HEK293 (cell line): Measurements from ENCODE around the gene ADCK2.

Source experiments
- CTCF ChIA-PET: fragments of 350-600 bp; formaldehyde crosslinking; extraction: SDS; loops from one replicate; lab custom pipeline; 2021; ENCODE audit warnings: antibody characterized with exemption; lab: Yijun Ruan, JAX
- POLR2A ChIA-PET: fragments of 300-600 bp; formaldehyde crosslinking; extraction: SDS; loops from one replicate; lab custom pipeline; 2020; ENCODE audit warnings: antibody characterized with exemption, inconsistent platforms; lab: Yijun Ruan, JAX
- H3K27ac ChIP-seq: fragments of 200-500 bp; sonication (Bioruptor generic); 2 replicates; pipeline ENCODE4 v1.5.1; 2014; ENCODE audit warnings: low read depth, low read length, control low read depth, inconsistent platforms; ENCODE audit errors: extremely low read depth
- H3K36me3 ChIP-seq, 2 experiments: fragments of 200-500 bp in 1 of 2; sonication (Bioruptor generic) in 1 of 2; 1 replicate in 1 of 2; 2 replicates in 1 of 2; pipeline ENCODE4 v1.5.1; 2014 to 2017; ENCODE audit warnings: inconsistent platforms in 2 of 2, low read length in 2 of 2; ENCODE audit not compliant: control insufficient read depth in 2 of 2, insufficient read depth in 1 of 2
- H3K4me1 ChIP-seq: fragments of 200-500 bp; sonication (Bioruptor generic); 2 replicates; pipeline ENCODE4 v1.5.1; 2014; ENCODE audit warnings: mild to moderate bottlenecking, low read length, inconsistent platforms; ENCODE audit not compliant: control insufficient read depth, insufficient read depth
- H3K4me3 ChIP-seq: 2 replicates; pipeline ENCODE4 v1.5.1; 2011; ENCODE audit warnings: low read depth, mild to moderate bottlenecking, control low read depth, low read length, moderate library complexity
- H3K9me3 ChIP-seq: fragments of 200-500 bp; sonication (Bioruptor generic); 2 replicates; pipeline ENCODE4 v1.5.1; 2014; ENCODE audit warnings: low read depth, low read length, inconsistent platforms; ENCODE audit not compliant: control insufficient read depth, insufficient read depth
- EGR2 ChIP-seq: fragments of 450-650 bp; formaldehyde crosslinking; IDR thresholded peaks from 2 replicates; pipeline ENCODE4 v1.5.1; 2016; ENCODE audit warnings: low read depth, missing biosample characterization, missing genetic modification characterization
- GLIS1 ChIP-seq: fragments of 450-650 bp; formaldehyde crosslinking; IDR thresholded peaks from 2 replicates; pipeline ENCODE4 v1.5.1; 2016; ENCODE audit warnings: missing biosample characterization, missing genetic modification characterization
- HOXD13 ChIP-seq: sonication (generic); formaldehyde crosslinking; IDR thresholded peaks from 2 replicates; pipeline ENCODE4 v1.8.0; 2022; ENCODE audit warnings: missing genetic modification reagents, borderline replicate concordance
- IKZF3 ChIP-seq: fragments of 450-650 bp; IDR thresholded peaks from 2 replicates; pipeline ENCODE4 v1.5.0; 2018; ENCODE audit warnings: missing biosample characterization, mild to moderate bottlenecking, missing genetic modification characterization, moderate library complexity
- KLF1 ChIP-seq: fragments of 450-650 bp; formaldehyde crosslinking; IDR thresholded peaks from 2 replicates; pipeline ENCODE4 v1.5.1; 2016; ENCODE audit warnings: missing biosample characterization, missing genetic modification characterization
- PBX3 ChIP-seq: sonication (generic); formaldehyde crosslinking; IDR thresholded peaks from 2 replicates; pipeline ENCODE4 v1.8.1; 2022; ENCODE audit warnings: mild to moderate bottlenecking, moderate library complexity, missing genetic modification reagents
- ZEB2 ChIP-seq: fragments of 450-650 bp; formaldehyde crosslinking; IDR thresholded peaks from 2 replicates; pipeline ENCODE4 v1.5.1; 2016; ENCODE audit warnings: missing biosample characterization, missing genetic modification characterization
- ZFHX2 ChIP-seq: fragments of 450-650 bp; formaldehyde crosslinking; conservative IDR thresholded peaks from 2 replicates; pipeline ENCODE4 v1.5.1; 2016; ENCODE audit warnings: missing biosample characterization, missing genetic modification characterization
- ZNF121 ChIP-seq: fragments of 450-650 bp; formaldehyde crosslinking; IDR thresholded peaks from 2 replicates; pipeline ENCODE4 v1.5.1; 2016; ENCODE audit warnings: missing biosample characterization, missing genetic modification characterization
- ZNF221 ChIP-seq: fragments of 450-650 bp; formaldehyde crosslinking; IDR thresholded peaks from 2 replicates; pipeline ENCODE4 v1.5.1; 2017; ENCODE audit warnings: missing biosample characterization, missing genetic modification characterization, borderline replicate concordance
- ZNF24 ChIP-seq: fragments of 450-650 bp; formaldehyde crosslinking; IDR thresholded peaks from 2 replicates; pipeline ENCODE4 v1.5.1; 2016; ENCODE audit warnings: missing biosample characterization, missing genetic modification characterization
- ZNF248 ChIP-seq: fragments of 450-650 bp; formaldehyde crosslinking; IDR thresholded peaks from 2 replicates; pipeline ENCODE4 v1.5.1; 2017; ENCODE audit warnings: missing biosample characterization, missing genetic modification characterization
- ZNF292 ChIP-seq: fragments of 450-650 bp; formaldehyde crosslinking; IDR thresholded peaks from 2 replicates; pipeline ENCODE4 v1.5.1; 2016; ENCODE audit warnings: low read depth, missing biosample characterization, missing genetic modification characterization, borderline replicate concordance
- ZNF302 ChIP-seq: fragments of 450-650 bp; formaldehyde crosslinking; IDR thresholded peaks from 2 replicates; pipeline ENCODE4 v1.5.1; 2016; ENCODE audit warnings: missing biosample characterization, missing genetic modification characterization, low read depth
- ZNF48 ChIP-seq: fragments of 450-650 bp; formaldehyde crosslinking; IDR thresholded peaks from 2 replicates; pipeline ENCODE4 v1.5.1; 2016; ENCODE audit warnings: missing biosample characterization, missing genetic modification characterization
- ZNF621 ChIP-seq: fragments of 450-650 bp; formaldehyde crosslinking; IDR thresholded peaks from 2 replicates; pipeline ENCODE4 v1.5.1; 2017; ENCODE audit warnings: missing biosample characterization, missing genetic modification characterization
- TF ChIP-seq, protein P1 (sequence below): fragments of 450-650 bp; formaldehyde crosslinking; conservative IDR thresholded peaks from 2 replicates; pipeline ENCODE4 v1.5.1; 2016; ENCODE audit warnings: low read depth, missing biosample characterization, missing genetic modification characterization
- TF ChIP-seq, protein P2 (sequence below): fragments of 450-650 bp; formaldehyde crosslinking; IDR thresholded peaks from 2 replicates; pipeline ENCODE4 v1.5.1; 2016; ENCODE audit warnings: missing biosample characterization, missing genetic modification characterization
- TF ChIP-seq, protein P3 (sequence below): fragments of 450-650 bp; formaldehyde crosslinking; IDR thresholded peaks from 2 replicates; pipeline ENCODE4 v1.5.1; 2016; ENCODE audit warnings: missing biosample characterization, missing genetic modification characterization
- TF ChIP-seq, protein P4 (sequence below): fragments of 450-650 bp; formaldehyde crosslinking; IDR thresholded peaks from 2 replicates; pipeline ENCODE4 v1.5.1; 2016; ENCODE audit warnings: missing biosample characterization, missing genetic modification characterization

ADCK2 gene

DNA sequence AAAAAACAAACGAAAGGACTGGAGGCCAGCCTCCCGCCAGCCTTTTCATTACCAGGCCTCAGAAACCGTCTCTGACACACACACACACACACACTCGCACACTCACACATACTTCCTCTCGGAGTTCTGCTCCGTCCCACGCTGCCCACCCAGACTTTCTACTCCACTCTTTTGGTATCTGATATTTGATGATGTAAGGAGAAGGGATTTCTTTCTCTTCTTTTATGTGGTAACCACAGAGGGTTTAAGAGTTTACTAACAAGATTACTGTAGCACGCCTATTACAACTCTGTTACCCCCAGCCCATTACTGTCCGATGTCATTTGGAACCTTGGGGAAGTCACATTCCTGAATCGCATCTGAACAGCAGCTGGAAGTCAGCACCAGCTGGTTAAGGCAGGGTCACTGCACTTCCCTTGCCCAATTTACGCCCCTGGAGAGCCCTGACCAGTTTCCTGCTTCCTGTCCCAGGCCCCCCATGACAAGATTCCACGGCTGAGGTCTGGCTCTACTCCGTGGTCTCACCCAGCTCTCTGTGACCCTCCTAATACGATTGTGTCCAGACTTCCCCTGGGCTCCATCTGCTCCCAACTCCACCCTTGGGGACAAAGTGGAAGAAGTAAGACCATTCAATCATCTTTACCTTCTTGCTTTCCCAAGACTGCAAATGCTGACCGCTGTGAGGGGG lies 33.2 kb upstream of the ADCK2 start:
- no peak overlapping the region; the same call in 1 of the 2 replicates for H3K27ac ChIP-seq
- no peaks in the 10 kb centered on the region for H3K9me3 ChIP-seq
- H3K4me3 ChIP-seq, result peak overlapping the region; percentile 68
- 0 out of 2 replicates have a peak, but pooled peaks have one; percentile 27 for TF ChIP-seq IKZF3
- no peak for TF ChIP-seq ZNF302
- TF ChIP-seq EGR2, result peak; percentile 49; the same call in 1 of the 2 replicates
- peak; percentile 65 for TF ChIP-seq ZFHX2 (tag by site-specific recombination)
- peak; percentile 11; the same call in 1 of the 2 replicates for TF ChIP-seq HOXD13 (CRISPR knock-in tag)
- peak; percentile 55; the same call in 1 of the 2 replicates for TF ChIP-seq GLIS1 (tag by site-specific recombination)
- no peak for TF ChIP-seq ZNF48 (tag by site-specific recombination)
- no peaks in the 10 kb centered on the region for H3K36me3 ChIP-seq
- ChIA-PET CTCF (interaction anchor here (0.5 to 1.6 kb wide), 6 partner anchors 8 to 468 kb away, joined by 3 to 7 read pairs (median 4); no protein-coding TSS in a partner anchor), POLR2A (interaction anchor here (1.5 kb wide), 1 partner anchor 13 kb away, joined by 8 read pairs; no protein-coding TSS in a partner anchor)
- H3K4me1 ChIP-seq, result no peaks in the 10 kb centered on the region

- Histone ChIP-seq H3K9me3 (no peaks in the 10 kb centered on the region), H3K4me1 (no peaks in the 10 kb centered on the region), H3K27ac (peak overlapping the region; percentile 29; the same call in 1 of the 2 replicates), H3K4me3 (peak overlapping the region; percentile 68), H3K36me3 (no peaks in the 10 kb centered on the region)
- ChIA-PET POLR2A (interaction anchor here (0.7 to 1.5 kb wide), 5 partner anchors 8 to 163 kb away, joined by 4 to 10 read pairs (median 4); no protein-coding TSS in a partner anchor), CTCF (interaction anchor here (0.5 to 1.6 kb wide), 4 partner anchors 13 to 469 kb away, joined by 3 to 7 read pairs (median 4); no protein-coding TSS in a partner anchor)
- TF ChIP-seq ZNF621 (tag by site-specific recombination) (no peak), ZNF248 (tag by site-specific recombination) (no peak), KLF1 (tag by site-specific recombination) (no peak; the same call in 1 of the 2 replicates), GLIS1 (tag by site-specific recombination) (peak; percentile 8), ZNF292 (tag by site-specific recombination) (no peak), PBX3 (CRISPR knock-in tag) (no peak), ZNF121 (tag by site-specific recombination) (no peak), ZNF24 (tag by site-specific recombination) (no peak), ZNF221 (tag by site-specific recombination) (no peak), ZEB2 (peak; percentile 55)
- TF ChIP-seq, protein P1, sequence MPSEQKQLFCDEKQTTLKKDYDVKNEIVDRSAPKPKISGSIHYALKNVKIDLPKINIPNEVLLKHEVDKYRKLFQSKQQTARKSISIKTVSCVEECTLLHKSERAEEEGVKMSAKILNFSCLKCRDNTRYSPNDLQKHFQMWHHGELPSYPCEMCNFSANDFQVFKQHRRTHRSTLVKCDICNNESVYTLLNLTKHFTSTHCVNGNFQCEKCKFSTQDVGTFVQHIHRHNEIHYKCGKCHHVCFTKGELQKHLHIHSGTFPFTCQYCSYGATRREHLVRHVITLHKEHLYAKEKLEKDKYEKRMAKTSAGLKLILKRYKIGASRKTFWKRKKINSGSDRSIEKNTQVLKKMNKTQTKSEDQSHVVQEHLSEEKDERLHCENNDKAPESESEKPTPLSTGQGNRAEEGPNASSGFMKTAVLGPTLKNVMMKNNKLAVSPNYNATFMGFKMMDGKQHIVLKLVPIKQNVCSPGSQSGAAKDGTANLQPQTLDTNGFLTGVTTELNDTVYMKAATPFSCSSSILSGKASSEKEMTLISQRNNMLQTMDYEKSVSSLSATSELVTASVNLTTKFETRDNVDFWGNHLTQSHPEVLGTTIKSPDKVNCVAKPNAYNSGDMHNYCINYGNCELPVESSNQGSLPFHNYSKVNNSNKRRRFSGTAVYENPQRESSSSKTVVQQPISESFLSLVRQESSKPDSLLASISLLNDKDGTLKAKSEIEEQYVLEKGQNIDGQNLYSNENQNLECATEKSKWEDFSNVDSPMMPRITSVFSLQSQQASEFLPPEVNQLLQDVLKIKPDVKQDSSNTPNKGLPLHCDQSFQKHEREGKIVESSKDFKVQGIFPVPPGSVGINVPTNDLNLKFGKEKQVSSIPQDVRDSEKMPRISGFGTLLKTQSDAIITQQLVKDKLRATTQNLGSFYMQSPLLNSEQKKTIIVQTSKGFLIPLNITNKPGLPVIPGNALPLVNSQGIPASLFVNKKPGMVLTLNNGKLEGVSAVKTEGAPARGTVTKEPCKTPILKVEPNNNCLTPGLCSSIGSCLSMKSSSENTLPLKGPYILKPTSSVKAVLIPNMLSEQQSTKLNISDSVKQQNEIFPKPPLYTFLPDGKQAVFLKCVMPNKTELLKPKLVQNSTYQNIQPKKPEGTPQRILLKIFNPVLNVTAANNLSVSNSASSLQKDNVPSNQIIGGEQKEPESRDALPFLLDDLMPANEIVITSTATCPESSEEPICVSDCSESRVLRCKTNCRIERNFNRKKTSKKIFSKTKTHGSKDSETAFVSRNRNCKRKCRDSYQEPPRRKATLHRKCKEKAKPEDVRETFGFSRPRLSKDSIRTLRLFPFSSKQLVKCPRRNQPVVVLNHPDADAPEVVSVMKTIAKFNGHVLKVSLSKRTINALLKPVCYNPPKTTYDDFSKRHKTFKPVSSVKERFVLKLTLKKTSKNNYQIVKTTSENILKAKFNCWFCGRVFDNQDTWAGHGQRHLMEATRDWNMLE (tag by site-specific recombination), result no peak
- TF ChIP-seq, protein P2, sequence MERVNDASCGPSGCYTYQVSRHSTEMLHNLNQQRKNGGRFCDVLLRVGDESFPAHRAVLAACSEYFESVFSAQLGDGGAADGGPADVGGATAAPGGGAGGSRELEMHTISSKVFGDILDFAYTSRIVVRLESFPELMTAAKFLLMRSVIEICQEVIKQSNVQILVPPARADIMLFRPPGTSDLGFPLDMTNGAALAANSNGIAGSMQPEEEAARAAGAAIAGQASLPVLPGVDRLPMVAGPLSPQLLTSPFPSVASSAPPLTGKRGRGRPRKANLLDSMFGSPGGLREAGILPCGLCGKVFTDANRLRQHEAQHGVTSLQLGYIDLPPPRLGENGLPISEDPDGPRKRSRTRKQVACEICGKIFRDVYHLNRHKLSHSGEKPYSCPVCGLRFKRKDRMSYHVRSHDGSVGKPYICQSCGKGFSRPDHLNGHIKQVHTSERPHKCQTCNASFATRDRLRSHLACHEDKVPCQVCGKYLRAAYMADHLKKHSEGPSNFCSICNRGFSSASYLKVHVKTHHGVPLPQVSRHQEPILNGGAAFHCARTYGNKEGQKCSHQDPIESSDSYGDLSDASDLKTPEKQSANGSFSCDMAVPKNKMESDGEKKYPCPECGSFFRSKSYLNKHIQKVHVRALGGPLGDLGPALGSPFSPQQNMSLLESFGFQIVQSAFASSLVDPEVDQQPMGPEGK, result peak; percentile 68
- TF ChIP-seq, protein P3, sequence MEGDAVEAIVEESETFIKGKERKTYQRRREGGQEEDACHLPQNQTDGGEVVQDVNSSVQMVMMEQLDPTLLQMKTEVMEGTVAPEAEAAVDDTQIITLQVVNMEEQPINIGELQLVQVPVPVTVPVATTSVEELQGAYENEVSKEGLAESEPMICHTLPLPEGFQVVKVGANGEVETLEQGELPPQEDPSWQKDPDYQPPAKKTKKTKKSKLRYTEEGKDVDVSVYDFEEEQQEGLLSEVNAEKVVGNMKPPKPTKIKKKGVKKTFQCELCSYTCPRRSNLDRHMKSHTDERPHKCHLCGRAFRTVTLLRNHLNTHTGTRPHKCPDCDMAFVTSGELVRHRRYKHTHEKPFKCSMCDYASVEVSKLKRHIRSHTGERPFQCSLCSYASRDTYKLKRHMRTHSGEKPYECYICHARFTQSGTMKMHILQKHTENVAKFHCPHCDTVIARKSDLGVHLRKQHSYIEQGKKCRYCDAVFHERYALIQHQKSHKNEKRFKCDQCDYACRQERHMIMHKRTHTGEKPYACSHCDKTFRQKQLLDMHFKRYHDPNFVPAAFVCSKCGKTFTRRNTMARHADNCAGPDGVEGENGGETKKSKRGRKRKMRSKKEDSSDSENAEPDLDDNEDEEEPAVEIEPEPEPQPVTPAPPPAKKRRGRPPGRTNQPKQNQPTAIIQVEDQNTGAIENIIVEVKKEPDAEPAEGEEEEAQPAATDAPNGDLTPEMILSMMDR (tag by site-specific recombination), result peak; percentile 25; the same call in 1 of the 2 replicates
- TF ChIP-seq, protein P4, sequence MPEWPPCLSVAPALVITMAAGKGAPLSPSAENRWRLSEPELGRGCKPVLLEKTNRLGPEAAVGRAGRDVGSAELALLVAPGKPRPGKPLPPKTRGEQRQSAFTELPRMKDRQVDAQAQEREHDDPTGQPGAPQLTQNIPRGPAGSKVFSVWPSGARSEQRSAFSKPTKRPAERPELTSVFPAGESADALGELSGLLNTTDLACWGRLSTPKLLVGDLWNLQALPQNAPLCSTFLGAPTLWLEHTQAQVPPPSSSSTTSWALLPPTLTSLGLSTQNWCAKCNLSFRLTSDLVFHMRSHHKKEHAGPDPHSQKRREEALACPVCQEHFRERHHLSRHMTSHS (tag by site-specific recombination), result 0 out of 2 replicates have a peak, but pooled peaks have one; percentile 38
These were observed 32.6 kb upstream of the ADCK2 start for GRCh38 chr7:140640060-140640637.
